GM12891 (cell line): ENCODE measurements around the gene BICD2.

Experiments used
- PAX5 ChIP-seq: IDR thresholded peaks from 2 replicates; pipeline ENCODE4 v1.6.1; 2011; ENCODE audit warnings: low read length, moderate library complexity, mild to moderate bottlenecking; ENCODE audit not compliant: insufficient read depth, severe bottlenecking
- POLR2A ChIP-seq: IDR thresholded peaks from 2 replicates; pipeline ENCODE4 v1.6.1; 2011; ENCODE audit warnings: low read depth, low read length, control low read depth
- POLR2AphosphoS5 ChIP-seq: IDR thresholded peaks from 2 replicates; pipeline ENCODE4 v1.6.1; 2011; ENCODE audit warnings: low read depth, low read length, control low read depth
- POU2F2 ChIP-seq: IDR thresholded peaks from 2 replicates; pipeline ENCODE4 v1.6.1; 2011; ENCODE audit warnings: low read depth, mild to moderate bottlenecking, control low read depth, low read length, moderate library complexity
- SPI1 ChIP-seq: IDR thresholded peaks from 2 replicates; pipeline ENCODE4 v1.6.1; 2011; ENCODE audit warnings: low read depth, low read length, control low read depth
- TAF1 ChIP-seq: IDR thresholded peaks from 2 replicates; pipeline ENCODE4 v1.6.1; 2011; ENCODE audit warnings: low read depth, low read length, control low read depth

GRCh38 chr9:92711146-92711545 lies 53.5 kb downstream of the BICD2 start:
- no peak for TF ChIP-seq POLR2A
- no peak for TF ChIP-seq POLR2AphosphoS5
- no peak for TF ChIP-seq PAX5
- no peak for TF ChIP-seq TAF1
- no peak for TF ChIP-seq SPI1
- no peak for TF ChIP-seq POU2F2
